ENCODE results near the gene CCT2. TPM values are rescaled to one million over a fixed set of nuclear protein-coding genes. Genes with fewer than 3 reads are reported as not detected.

CCT2 gene
- total and polyA plus RNA-seq, 10 donors, result 80.5 to 120 (median 92.6) TPM

- no peaks in the 10 kb centered on the region for H3K27me3 ChIP-seq (replicated peaks in 1 of 7)
- intact Hi-C loops (cut with DNase I; ENCODE audit: low total_unique reads), result no loop called here
- H3K4me3 ChIP-seq, result no peak overlapping the region
- H3K27ac ChIP-seq, result no peak overlapping the region
- no peaks in the 10 kb centered on the region for H3K4me1 ChIP-seq
- H3K9me3 ChIP-seq, result no peaks in the 10 kb centered on the region
- no peak for DNase-seq
- TF ChIP-seq POLR2A (IDR thresholded peaks at IDR 0.05), result no peak
- TF ChIP-seq CTCF (IDR thresholded peaks at IDR 0.05 in 8 of 11, conservative IDR thresholded peaks at IDR 0.05 in 3 of 11), result no peak
- 74 to 82% (median 77%) methylated on average over 14 of the region's 14 CpGs for WGBS, 5 donors
- H3K36me3 ChIP-seq, result no peaks in the 10 kb centered on the region
These were observed 30.8 kb downstream of the CCT2 start for GRCh38 chr12:69616025-69616424.

- Histone ChIP-seq H3K9me3 (no peaks in the 10 kb centered on the region), H3K4me1 (no peaks in the 10 kb centered on the region), H3K4me3 (no peak overlapping the region), H3K36me3 (no peaks in the 10 kb centered on the region), H3K27me3 (replicated peaks in 1 of 7) (no peaks in the 10 kb centered on the region), H3K27ac (no peak overlapping the region)
- TF ChIP-seq POLR2AphosphoS5 (IDR thresholded peaks at IDR 0.05) (no peak), POLR2A (IDR thresholded peaks at IDR 0.05) (no peak), CTCF (IDR thresholded peaks at IDR 0.05 in 8 of 11, conservative IDR thresholded peaks at IDR 0.05 in 3 of 11) (no peak)
- 51 to 63% (median 60%) methylated on average over 6 of the region's 6 CpGs for WGBS, 5 donors
- intact Hi-C loops (cut with DNase I; ENCODE audit: low total_unique reads), result no loop called here
- DNase-seq, result no peak
These were observed 33.8 kb downstream of the CCT2 start for GRCh38 chr12:69619050-69619449.

GRCh38 chr12:69620077-69620476, 34.8 kb downstream of the CCT2 start:
- no peak for DNase-seq
- Histone ChIP-seq H3K27me3 (replicated peaks in 1 of 7) (no peaks in the 10 kb centered on the region), H3K4me1 (no peaks in the 10 kb centered on the region), H3K9me3 (no peaks in the 10 kb centered on the region), H3K4me3 (no peak overlapping the region), H3K27ac (no peak overlapping the region), H3K36me3 (no peaks in the 10 kb centered on the region)
- no peak for TF ChIP-seq POLR2AphosphoS5 (IDR thresholded peaks at IDR 0.05)
- no peak for TF ChIP-seq POLR2A (IDR thresholded peaks at IDR 0.05)
- no peak for TF ChIP-seq CTCF (IDR thresholded peaks at IDR 0.05 in 8 of 11, conservative IDR thresholded peaks at IDR 0.05 in 3 of 11)
- intact Hi-C loops (cut with DNase I; ENCODE audit: low total_unique reads), result no loop called here
- 85 to 94% (median 87%) methylated on average over 4 of the region's 4 CpGs for WGBS, 5 donors

GRCh38 chr12:69620921-69621320, 35.7 kb downstream of the CCT2 start:
- intact Hi-C loops (cut with DNase I; ENCODE audit: low total_unique reads), result no loop called here
- H3K36me3 ChIP-seq, result no peaks in the 10 kb centered on the region
- H3K9me3 ChIP-seq, result no peaks in the 10 kb centered on the region
- H3K4me1 ChIP-seq, result no peaks in the 10 kb centered on the region
- no peak overlapping the region for H3K27ac ChIP-seq
- no peak for TF ChIP-seq POLR2AphosphoS5 (IDR thresholded peaks at IDR 0.05)
- no peak for TF ChIP-seq CTCF (IDR thresholded peaks at IDR 0.05 in 8 of 11, conservative IDR thresholded peaks at IDR 0.05 in 3 of 11)
- no peak for TF ChIP-seq POLR2A (IDR thresholded peaks at IDR 0.05)
- H3K27me3 ChIP-seq (replicated peaks in 1 of 7), result no peaks in the 10 kb centered on the region
- no peak overlapping the region for H3K4me3 ChIP-seq
- no peak for DNase-seq
- WGBS, 5 donors, result 90 to 97% (median 97%) methylated on average over 2 of the region's 2 CpGs

Data from spleen (tissue), 11 donors.